Measurements from ENCODE around the gene TBX15. TPM values are rescaled to one million over a fixed set of nuclear protein-coding genes. Genes with fewer than 3 reads are reported as not detected.

The TBX15 gene
- total RNA-seq, 1 donor from 2014 or later = 2.9 TPM

GRCh38 chr1:118999348-119000071, 11.4 kb upstream of the TBX15 start:
- Mint-ChIP-seq H3K4me1 (peaks cover 23% of the 10 kb centered on the region), H3K4me3 (no peak overlapping the region), H3K36me3 (no peaks in the 10 kb centered on the region), H3K27ac (no peak overlapping the region), H3K9me3 (peaks cover 6% of the 10 kb centered on the region), H3K27me3 (ENCODE audit: insufficient read depth, low read depth) (peaks cover 91% of the 10 kb centered on the region)
- H3F3A ChIP-seq (ENCODE audit: low read depth) = no peaks in the 10 kb centered on the region
- peaks cover 100% of the 10 kb centered on the region for H3K27me3 ChIP-seq
- no peak overlapping the region for H2AFZ ChIP-seq (replicated peaks)
- H3K27ac ChIP-seq = no peak overlapping the region
- H3K9ac ChIP-seq = no peak overlapping the region
- H4K20me1 ChIP-seq (ENCODE audit: low read depth) = peaks cover 25% of the 10 kb centered on the region
- H3K79me2 ChIP-seq (ENCODE audit: low read depth) = no peaks in the 10 kb centered on the region
- H3K4me2 ChIP-seq = no peak overlapping the region
- no peaks in the 10 kb centered on the region for H3K36me3 ChIP-seq
- DNase-seq (ENCODE audit: low spot score) = no peak
- H3K4me3 ChIP-seq = no peak overlapping the region
- TF ChIP-seq CTCF (IDR thresholded peaks at IDR 0.05) (no peak), EZH2phosphoT487 (IDR thresholded peaks at IDR 0.05) (no peak), EZH2 (IDR thresholded peaks at IDR 0.05) (peak; percentile 62)
- no peaks in the 10 kb centered on the region for H3K4me1 ChIP-seq
- no peaks in the 10 kb centered on the region for H3K9me3 ChIP-seq (ENCODE audit: low read depth)

- no peak overlapping the region for H3K4me2 ChIP-seq
- H3K4me3 ChIP-seq = no peak overlapping the region
- H3K27ac ChIP-seq = no peak overlapping the region
- DNase-seq (ENCODE audit: low spot score) = no peak
- Mint-ChIP-seq H3K9me3 (peaks cover 8% of the 10 kb centered on the region), H3K27ac (no peak overlapping the region), H3K36me3 (no peaks in the 10 kb centered on the region), H3K4me1 (peaks cover 27% of the 10 kb centered on the region), H3K4me3 (no peak overlapping the region), H3K27me3 (ENCODE audit: insufficient read depth, low read depth) (peaks cover 91% of the 10 kb centered on the region)
- no peaks in the 10 kb centered on the region for H3K4me1 ChIP-seq
- TF ChIP-seq EZH2 (IDR thresholded peaks at IDR 0.05) (no peak), EZH2phosphoT487 (IDR thresholded peaks at IDR 0.05) (no peak), CTCF (IDR thresholded peaks at IDR 0.05) (no peak)
- no peak overlapping the region for H2AFZ ChIP-seq (replicated peaks)
- no peaks in the 10 kb centered on the region for H3K36me3 ChIP-seq
- H3K9me3 ChIP-seq (ENCODE audit: low read depth) = no peaks in the 10 kb centered on the region
- no peak overlapping the region for H3K9ac ChIP-seq
- H3F3A ChIP-seq (ENCODE audit: low read depth) = no peaks in the 10 kb centered on the region
- H3K27me3 ChIP-seq = peaks cover 100% of the 10 kb centered on the region
- peaks cover 21% of the 10 kb centered on the region for H4K20me1 ChIP-seq (ENCODE audit: low read depth)
- H3K79me2 ChIP-seq (ENCODE audit: low read depth) = no peaks in the 10 kb centered on the region
These were observed 10.0 kb upstream of the TBX15 start for GRCh38 chr1:118998171-118998570.

GRCh38 chr1:118997225-118997624, 9.1 kb upstream of the TBX15 start:
- Histone ChIP-seq H3K79me2 (ENCODE audit: low read depth) (no peaks in the 10 kb centered on the region), H3K4me3 (no peak overlapping the region), H3K4me1 (no peaks in the 10 kb centered on the region), H3K9ac (no peak overlapping the region), H4K20me1 (ENCODE audit: low read depth) (peaks cover 27% of the 10 kb centered on the region), H3K27ac (no peak overlapping the region), H2AFZ (replicated peaks) (no peak overlapping the region), H3K36me3 (no peaks in the 10 kb centered on the region), H3K27me3 (peaks cover 100% of the 10 kb centered on the region), H3F3A (ENCODE audit: low read depth) (no peaks in the 10 kb centered on the region), H3K4me2 (no peak overlapping the region), H3K9me3 (ENCODE audit: low read depth) (no peaks in the 10 kb centered on the region)
- TF ChIP-seq EZH2phosphoT487 (IDR thresholded peaks at IDR 0.05) (no peak), EZH2 (IDR thresholded peaks at IDR 0.05) (no peak), CTCF (IDR thresholded peaks at IDR 0.05) (no peak)
- Mint-ChIP-seq H3K27me3 (ENCODE audit: insufficient read depth, low read depth) (peaks cover 88% of the 10 kb centered on the region), H3K4me1 (peaks cover 28% of the 10 kb centered on the region), H3K36me3 (no peaks in the 10 kb centered on the region), H3K4me3 (no peak overlapping the region), H3K9me3 (peaks cover 4% of the 10 kb centered on the region), H3K27ac (no peak overlapping the region)
- no peak for DNase-seq (ENCODE audit: low spot score)
